ENCODE data around the gene INPP4A.

The INPP4A gene

GRCh38 chr2:98496750-98497493 lies 52.3 kb downstream of the INPP4A start:
- no peak for DNase-seq

GRCh38 chr2:98498703-98499440 lies 54.2 kb downstream of the INPP4A start:
- no peak for DNase-seq

- no peak for DNase-seq
Observed at GRCh38 chr2:98500561-98500960, 55.9 kb downstream of the INPP4A start.

GRCh38 chr2:98501223-98501622 lies 56.6 kb downstream of the INPP4A start:
- no peak for DNase-seq

GRCh38 chr2:98501876-98502275 lies 57.2 kb downstream of the INPP4A start:
- DNase-seq, result no peak

GRCh38 chr2:98502556-98503335 lies 58.1 kb downstream of the INPP4A start:
- DNase-seq, result no peak

GRCh38 chr2:98503481-98504105 lies 58.9 kb downstream of the INPP4A start:
- no peak for DNase-seq

GRCh38 chr2:98504381-98505109 lies 59.9 kb downstream of the INPP4A start:
- DNase-seq, result no peak

- peak in 2 of 6 experiments; percentile 13 to 33 for DNase-seq
Observed at GRCh38 chr2:98505311-98505808, 60.7 kb downstream of the INPP4A start.

GRCh38 chr2:98505971-98506664 lies 61.5 kb downstream of the INPP4A start:
- no peak for DNase-seq

- no peak for DNase-seq
Observed at GRCh38 chr2:98506881-98507280, 62.2 kb downstream of the INPP4A start.

- DNase-seq, result no peak
Observed at GRCh38 chr2:98507461-98507860, 62.8 kb downstream of the INPP4A start.

- DNase-seq, result no peak
Observed at GRCh38 chr2:98507891-98508708, 63.4 kb downstream of the INPP4A start.

- DNase-seq, result peak; percentile 11 to 58 (median 32)
Observed at GRCh38 chr2:98508709-98509066, 64.0 kb downstream of the INPP4A start.

- no peak for DNase-seq
Observed at GRCh38 chr2:98509542-98510321, 65.1 kb downstream of the INPP4A start.

- DNase-seq, result no peak
Observed at GRCh38 chr2:98510322-98510662, 65.6 kb downstream of the INPP4A start.

- DNase-seq, result no peak
Observed at GRCh38 chr2:98511981-98512380, 67.3 kb downstream of the INPP4A start.

GRCh38 chr2:98512699-98513098 lies 68.0 kb downstream of the INPP4A start:
- DNase-seq, result no peak

GRCh38 chr2:98514096-98514639 lies 69.5 kb downstream of the INPP4A start:
- DNase-seq, result no peak

- no peak for DNase-seq
Observed at GRCh38 chr2:98514879-98515249, 70.2 kb downstream of the INPP4A start.
